IMR-90 (cell line): Measurements from ENCODE around the gene KMT2E. TPM values are rescaled to one million over a fixed set of nuclear protein-coding genes. Genes with fewer than 3 reads are reported as not detected.
A peak's percentile ranks its signal among the peaks of the same experiment; 100 is the strongest.

ENCODE experiments used
- ATAC-seq: fragments of 200-7000 bp; cut with Tn5 transposase; 2 replicates; pipeline ENCODE4 v1.9.1; 2020; ENCODE audit warnings: low read depth, mild to moderate bottlenecking, moderate library complexity
- BruUV-seq: library from RNA; stranded (reverse); fragments of 400-500 nt; replicated peaks from 2 replicates; lab custom pipeline; 2021; lab: Mats Ljungman, UMichigan
- CTCF ChIA-PET: fragments of 300-600 bp; formaldehyde crosslinking; extraction: SDS; loops from one replicate; lab custom pipeline; 2021; ENCODE audit warnings: antibody characterized with exemption; lab: Yijun Ruan, JAX
- POLR2A ChIA-PET: fragments of 300-600 bp; sonication (Branson Sonifier 250); formaldehyde crosslinking; loops from one replicate; lab custom pipeline; 2022; ENCODE audit warnings: antibody characterized with exemption; ENCODE audit not compliant: unreplicated experiment; lab: Charles Lee
- DNase-seq: peaks from one replicate; pipeline ENCODE4 v3.0.0; 2013
- H2AFZ ChIP-seq: replicated peaks from 2 replicates; pipeline ENCODE3; 2013; ENCODE audit warnings: low read length, mild to moderate bottlenecking; ENCODE audit not compliant: poor library complexity
- H2AK5ac ChIP-seq: 2 replicates; pipeline ENCODE4 v1.6.1; 2013; ENCODE audit warnings: low read depth, low read length, inconsistent platforms
- H2AK9ac ChIP-seq: replicated peaks from 2 replicates; pipeline ENCODE3; 2013; ENCODE audit warnings: mild to moderate bottlenecking, low read depth, low read length, moderate library complexity; ENCODE audit not compliant: poor library complexity
- H2BK120ac ChIP-seq: 2 replicates; pipeline ENCODE4 v1.6.1; 2013; ENCODE audit warnings: low read depth, low read length, inconsistent platforms
- H2BK15ac ChIP-seq: 3 replicates; pipeline ENCODE4 v1.6.1; 2013; ENCODE audit warnings: low read depth, low read length, inconsistent platforms
- H2BK20ac ChIP-seq: 2 replicates; pipeline ENCODE4 v1.6.1; 2013; ENCODE audit warnings: low read depth, mild to moderate bottlenecking, inconsistent platforms, low read length, moderate library complexity
- H2BK5ac ChIP-seq: 2 replicates; pipeline ENCODE4 v1.6.1; 2013; ENCODE audit warnings: mild to moderate bottlenecking, low read depth, low read length, inconsistent platforms; ENCODE audit not compliant: poor library complexity, severe bottlenecking
- H3K14ac ChIP-seq: replicated peaks from 2 replicates; pipeline ENCODE4 v1.6.1; 2013; ENCODE audit warnings: low read depth, low read length, inconsistent platforms
- H3K18ac ChIP-seq: 2 replicates; pipeline ENCODE4 v1.6.1; 2013; ENCODE audit warnings: low read depth, low read length, control low read depth
- H3K23ac ChIP-seq: 2 replicates; pipeline ENCODE4 v1.6.1; 2013; ENCODE audit warnings: low read depth, low read length, inconsistent platforms
- H3K27ac ChIP-seq: 2 replicates; pipeline ENCODE4 v1.5.1; 2013; ENCODE audit warnings: mild to moderate bottlenecking, control low read depth, low read length; ENCODE audit not compliant: insufficient read depth
- H3K27me3 ChIP-seq: 2 replicates; pipeline ENCODE4 v1.6.1; 2013; ENCODE audit warnings: low read length; ENCODE audit not compliant: control insufficient read depth, insufficient read depth
- H3K36me3 ChIP-seq: 2 replicates; pipeline ENCODE4 v1.6.1; 2013; ENCODE audit warnings: low read length, mixed read lengths; ENCODE audit not compliant: control insufficient read depth, insufficient read depth
- H3K4ac ChIP-seq: 2 replicates; pipeline ENCODE4 v1.6.1; 2013; ENCODE audit warnings: low read depth, low read length, inconsistent platforms
- H3K4me1 ChIP-seq: 2 replicates; pipeline ENCODE4 v1.6.1; 2013; ENCODE audit warnings: low read length, mixed read lengths; ENCODE audit not compliant: control insufficient read depth, insufficient read depth
- H3K4me2 ChIP-seq: 2 replicates; pipeline ENCODE4 v1.6.1; 2013; ENCODE audit warnings: low read depth, mild to moderate bottlenecking, control low read depth, low read length, moderate library complexity
- H3K4me3 ChIP-seq: 2 replicates; pipeline ENCODE4 v1.5.1; 2013; ENCODE audit warnings: low read depth, mild to moderate bottlenecking, control low read depth, low read length, moderate library complexity; ENCODE audit not compliant: insufficient read depth
- H3K56ac ChIP-seq: 2 replicates; pipeline ENCODE4 v1.6.1; 2013; ENCODE audit warnings: low read length, inconsistent platforms; ENCODE audit not compliant: insufficient read depth; ENCODE audit errors: extremely low read depth
- H3K79me1 ChIP-seq, 2 experiments: 2 replicates each; pipeline ENCODE4 v1.6.1; 2013; ENCODE audit warnings: low read length in 2 of 2, inconsistent platforms in 1 of 2, low read depth in 1 of 2
- H3K9ac ChIP-seq: 2 replicates; pipeline ENCODE4 v1.6.1; 2013; ENCODE audit warnings: low read depth, low read length, control low read depth
- H3K9me1 ChIP-seq: 2 replicates; pipeline ENCODE4 v1.6.1; 2013; ENCODE audit warnings: low read length, inconsistent platforms; ENCODE audit not compliant: insufficient read depth
- H3K9me3 ChIP-seq: 2 replicates; pipeline ENCODE4 v1.6.1; 2013; ENCODE audit warnings: low read length; ENCODE audit not compliant: control insufficient read depth, insufficient read depth
- H4K20me1 ChIP-seq: 2 replicates; pipeline ENCODE4 v1.6.1; 2013; ENCODE audit warnings: low read length, inconsistent platforms; ENCODE audit not compliant: insufficient read depth
- H4K5ac ChIP-seq: 2 replicates; pipeline ENCODE4 v1.6.1; 2013; ENCODE audit warnings: mild to moderate bottlenecking, low read depth, low read length, control low read depth
- H4K8ac ChIP-seq, 2 experiments: 2 replicates each; pipeline ENCODE4 v1.6.1; 2013; ENCODE audit warnings: low read depth in 2 of 2, low read length in 2 of 2, control low read depth in 1 of 2, inconsistent platforms in 1 of 2
- H4K91ac ChIP-seq: 2 replicates; pipeline ENCODE4 v1.6.1; 2013; ENCODE audit warnings: low read depth, low read length, inconsistent platforms; ENCODE audit not compliant: insufficient read depth
- CTCF ChIP-seq: conservative IDR thresholded peaks from 2 replicates; pipeline ENCODE4 v1.5.1; 2012; ENCODE audit warnings: mild to moderate bottlenecking, low read depth, low read length, improper control_type of control experiment
- ELK1 ChIP-seq: fragments of 150-350 bp; IDR thresholded peaks from 2 replicates; pipeline ENCODE4 v1.6.1; 2016; ENCODE audit warnings: low read depth, mild to moderate bottlenecking, low read length, moderate library complexity, borderline replicate concordance
- FOS ChIP-seq: fragments of 150-350 bp; IDR thresholded peaks from 2 replicates; pipeline ENCODE4 v1.6.1; 2016; ENCODE audit warnings: low read depth, low read length
- MAFK ChIP-seq: IDR thresholded peaks from 2 replicates; pipeline ENCODE4 v1.6.1; 2012; ENCODE audit warnings: low read depth, low read length, improper control_type of control experiment
- MAZ ChIP-seq: IDR thresholded peaks from 2 replicates; pipeline ENCODE4 v1.6.1; 2012; ENCODE audit warnings: low read depth, mild to moderate bottlenecking, low read length, improper control_type of control experiment, moderate library complexity, borderline replicate concordance
- MXI1 ChIP-seq: IDR thresholded peaks from 2 replicates; pipeline ENCODE4 v1.6.1; 2012; ENCODE audit warnings: low read depth, mild to moderate bottlenecking, low read length, moderate library complexity, borderline replicate concordance
- NFE2L2 ChIP-seq: fragments of 150-350 bp; IDR thresholded peaks from 2 replicates; pipeline ENCODE4 v1.6.1; 2016; ENCODE audit warnings: low read depth, mild to moderate bottlenecking, low read length
- POLR2A ChIP-seq: IDR thresholded peaks from 2 replicates; pipeline ENCODE4 v1.6.1; 2012; ENCODE audit warnings: mild to moderate bottlenecking, low read depth, low read length
- RAD21 ChIP-seq: IDR thresholded peaks from 2 replicates; pipeline ENCODE4 v1.6.1; 2012; ENCODE audit warnings: low read length, improper control_type of control experiment
- SMC3 ChIP-seq: fragments of 150-350 bp; IDR thresholded peaks from 2 replicates; pipeline ENCODE4 v1.6.1; 2016; ENCODE audit warnings: low read depth, mild to moderate bottlenecking, antibody characterized with exemption, low read length, moderate library complexity
- USF2 ChIP-seq: fragments of 150-350 bp; IDR thresholded peaks from 2 replicates; pipeline ENCODE4 v1.6.1; 2017; ENCODE audit warnings: mild to moderate bottlenecking, antibody characterized with exemption, low read length, low read depth
- WGBS, 2 experiments: methylation state at CpG; one replicate each; pipeline versions ENCODE4 v1.1.5 to v1.1.7; 2013; ENCODE audit warnings: missing lambda C conversion rate in 2 of 2; ENCODE audit not compliant: insufficient read length in 1 of 2; ENCODE audit errors: extremely low coverage in 2 of 2; 5-methylcytosine and 5-hydroxymethylcytosine counted together
- dilution Hi-C: fragments of 300-500 bp; cut with HindIII; formaldehyde crosslinking; loops from one replicate; pipeline ENCODE4 v1.14.3; 2018; ENCODE audit warnings: low sequenced_read_pairs; ENCODE audit not compliant: unreplicated experiment
- in situ Hi-C: fragments of 300-500 bp; cut with MboI; formaldehyde crosslinking; loops from 3 replicates; pipeline ENCODE4 v1.14.3; 2019; ENCODE audit warnings: low sequenced_read_pairs, inconsistent platforms, mixed read lengths
- intact Hi-C: fragments of 100-400 bp; cut with micrococcal nuclease; formaldehyde crosslinking; loops from 2 replicates; pipeline ENCODE4 v1.10.0; 2022
- polyA plus RNA-seq, 3 experiments: library from polyadenylated mRNA; depleted of rRNA; stranded (reverse); fragments of >200 nt; gene quantifications; 2 replicates each; pipeline ENCODE4 v1.2.3, GENCODE V29; 2012; ENCODE audit warnings: low replicate concordance in 1 of 3
- total RNA-seq: library from RNA; depleted of rRNA; stranded (reverse); fragments of >200 nt; gene quantifications from 2 replicates; pipeline ENCODE4 v1.2.3, GENCODE V29; 2012

Gene KMT2E
- total and polyA plus RNA-seq, 2 of the 4 experiments (the other 2 are of a cell fraction), result 16.8 to 79.2 TPM

GRCh38 chr7:104983578-104984539 is 30.1 kb upstream of the KMT2E start:
- Histone ChIP-seq H2BK15ac (0 out of 3 replicates have a peak overlapping the region, but pooled peaks have one; percentile 38), H3K4me3 (peak overlapping the region; percentile 74), H2AK5ac (peak overlapping the region; percentile 86), H3K14ac (peak overlapping the region; percentile 99), H3K9me3 (no peaks in the 10 kb centered on the region), H3K79me1 (peaks cover 25 to 70% of the 10 kb centered on the region in 2 experiments), H3K4me1 (peaks cover 16% of the 10 kb centered on the region), H4K20me1 (peaks cover 7% of the 10 kb centered on the region; the same call in 1 of the 2 replicates), H2BK20ac (no peak overlapping the region), H2BK120ac (peak overlapping the region; percentile 86), H4K5ac (peak overlapping the region; percentile 94), H3K23ac (peak overlapping the region; percentile 94), H3K56ac (peak overlapping the region; percentile 99), H3K4ac (peak overlapping the region; percentile 94), H3K18ac (peak overlapping the region; percentile 90), H2AK9ac (peak overlapping the region; percentile 97), H2AFZ (peak overlapping the region; percentile 93), H4K8ac (peak overlapping the region; percentile 82 to 99), H4K91ac (peak overlapping the region; percentile 98), H3K4me2 (peak overlapping the region; percentile 89), H3K27me3 (no peaks in the 10 kb centered on the region), H3K36me3 (0 out of 2 replicates have a peak, but pooled peaks cover 2% of the 10 kb centered on the region), H3K9ac (peak overlapping the region; percentile 96), H3K27ac (peak overlapping the region; percentile 97), H3K9me1 (peaks cover 8% of the 10 kb centered on the region), H2BK5ac (peak overlapping the region; percentile 92)
- 0% methylated on average over 31 of the region's 62 CpGs; no CpG with 5 or more reads in 1 of the 2 experiments for WGBS, 2 experiments
- TF ChIP-seq POLR2A, result peak; percentile 93
- peak; percentile 29; the same call in 1 of the 2 replicates for TF ChIP-seq MAZ
- 0 out of 2 replicates have a peak, but pooled peaks have one; percentile 7 for TF ChIP-seq FOS
- 0 out of 2 replicates have a peak, but pooled peaks have one; percentile 28 for TF ChIP-seq SMC3
- peak; percentile 49 for TF ChIP-seq CTCF
- TF ChIP-seq MAFK, result no peak
- peak; percentile 20; the same call in 1 of the 2 replicates for TF ChIP-seq RAD21
- no peak for TF ChIP-seq ELK1
- no peak; the same call in 1 of the 2 replicates for TF ChIP-seq USF2
- TF ChIP-seq MXI1, result peak; percentile 68; the same call in 1 of the 2 replicates
- TF ChIP-seq NFE2L2, result no peak
- dilution Hi-C loops (no loop called here), in situ Hi-C loops (no loop called here), intact Hi-C loops (loop anchor here (1.0 kb wide), 1 partner anchor 29 kb away; no protein-coding TSS in a partner anchor)
- ATAC-seq, result peak; percentile 92
- peak; percentile 81 for DNase-seq
- BruUV-seq, result no TSS peak
- POLR2A ChIA-PET, result interaction anchor here (0.6 to 1.0 kb wide), 3 partner anchors 10 to 30 kb away, joined by 3 to 6 read pairs (median 4); no protein-coding TSS in a partner anchor
- CTCF ChIA-PET, result interaction anchor here (1.2 to 1.3 kb wide), 2 partner anchors 18 to 25 kb away, joined by 3 read pairs; no protein-coding TSS in a partner anchor
